ENCODE data around the gene DNAH17. TPM values are rescaled to one million over a fixed set of nuclear protein-coding genes. Genes with fewer than 3 reads are reported as not detected.
A peak's percentile ranks its signal among the peaks of the same experiment; 100 is the strongest.

The DNAH17 gene
- total and polyA plus RNA-seq, 2 donors: 0.05 to 0.10 TPM

DNA sequence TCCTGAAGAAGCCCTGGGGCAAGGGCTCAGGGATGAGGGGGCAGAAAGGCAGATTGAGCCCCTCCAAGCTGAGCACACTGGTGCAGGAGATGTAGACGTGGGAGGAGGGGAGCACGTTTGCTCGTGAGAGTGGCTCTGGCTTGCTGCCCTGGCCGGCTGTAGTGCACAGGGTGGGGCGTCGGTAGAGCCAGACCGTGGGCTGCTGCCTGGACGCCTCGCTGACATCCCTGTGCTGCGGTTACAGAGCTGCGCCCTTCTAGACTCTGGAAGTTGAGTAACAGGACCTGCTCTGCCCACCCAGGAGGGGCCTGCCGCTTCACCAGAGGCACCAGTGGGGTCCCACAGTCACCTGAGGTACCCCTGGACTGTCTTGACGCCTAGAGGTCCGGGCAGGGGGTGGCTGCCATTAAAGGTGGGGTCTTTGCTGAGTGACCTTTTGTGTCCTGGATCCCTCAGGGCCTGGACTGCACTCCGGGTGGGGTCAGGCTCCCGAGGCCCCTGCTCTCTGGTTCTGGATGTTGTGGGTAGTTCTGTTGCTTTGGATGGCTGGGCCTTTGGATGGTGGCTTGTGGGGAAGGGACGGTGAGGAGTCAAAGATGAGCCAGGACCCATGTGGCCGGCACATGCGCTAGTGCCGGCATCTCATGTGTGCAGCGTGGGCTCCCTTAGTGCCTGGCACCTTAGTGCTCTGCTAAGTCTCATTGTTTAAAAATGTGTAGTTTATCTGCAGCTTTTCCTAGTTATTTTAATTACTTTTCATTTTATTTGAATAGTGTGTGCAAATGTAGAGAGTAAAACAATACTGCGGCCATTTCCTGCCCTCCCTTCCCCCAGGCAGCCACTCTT, 157.0 kb downstream of the DNAH17 start:
- no peak overlapping the region for H3K4me3 ChIP-seq (ENCODE audit: low read depth, low read length)
- no peak overlapping the region for H3K27ac ChIP-seq (ENCODE audit: low read depth)
- WGBS: 64% methylated on average over 22 of the region's 22 CpGs
- no peaks in the 10 kb centered on the region for H3K36me3 ChIP-seq (ENCODE audit: insufficient read depth)
- DNase-seq (ENCODE audit: extremely low spot score): no peak
- H3K4me1 ChIP-seq (ENCODE audit: insufficient read depth): peaks cover 1% of the 10 kb centered on the region

DNA sequence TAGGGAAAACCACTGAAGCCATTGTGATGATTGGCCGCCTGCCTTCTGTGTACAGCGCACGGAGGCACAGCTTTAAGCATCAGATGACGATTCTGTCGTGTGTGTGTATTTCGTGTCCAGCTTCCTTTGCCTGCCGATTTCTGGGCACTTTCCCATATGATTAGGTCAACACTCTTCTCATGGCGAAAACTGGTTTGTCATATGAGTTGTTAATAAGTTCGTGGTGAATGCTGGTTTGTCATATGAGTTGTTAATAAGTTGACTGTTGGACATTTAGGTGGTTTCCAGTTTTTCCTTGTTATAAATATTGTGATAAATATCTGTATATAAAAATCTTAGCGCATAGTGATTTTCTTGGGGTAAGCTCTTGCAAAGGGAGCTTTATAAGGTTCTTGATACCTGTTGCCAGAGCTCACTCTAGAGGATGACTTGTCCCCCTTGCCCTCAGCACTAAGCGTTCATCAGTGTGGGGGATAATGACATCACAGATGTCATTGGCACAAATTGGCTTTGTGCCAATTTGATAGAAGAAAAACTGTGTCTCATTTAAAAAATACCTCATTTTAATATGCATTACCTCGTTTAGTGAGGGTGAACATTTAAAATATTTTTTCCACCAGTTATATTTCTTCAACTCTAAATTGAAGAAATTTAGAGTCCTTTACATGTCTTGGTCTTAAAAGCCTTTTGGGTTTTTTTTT, 158.7 kb downstream of the DNAH17 start:
- DNase-seq (ENCODE audit: extremely low spot score): no peak
- Histone ChIP-seq H3K27ac (ENCODE audit: low read depth) (no peak overlapping the region), H3K36me3 (ENCODE audit: insufficient read depth) (no peaks in the 10 kb centered on the region), H3K4me1 (ENCODE audit: insufficient read depth) (peaks cover 1% of the 10 kb centered on the region), H3K4me3 (ENCODE audit: low read depth, low read length) (no peak overlapping the region)
- whole genome bisulfite sequencing: 77% methylated on average over 12 of the region's 12 CpGs

GRCh38 chr17:78417531-78417909, 159.7 kb downstream of the DNAH17 start:
- no peaks in the 10 kb centered on the region for H3K36me3 ChIP-seq (ENCODE audit: insufficient read depth)
- H3K27ac ChIP-seq (ENCODE audit: low read depth): no peak overlapping the region
- DNase-seq (ENCODE audit: extremely low spot score): no peak
- H3K4me1 ChIP-seq (ENCODE audit: insufficient read depth): peaks cover 1% of the 10 kb centered on the region
- no peak overlapping the region for H3K4me3 ChIP-seq (ENCODE audit: low read depth, low read length)
- 97% methylated on average over 13 of the region's 13 CpGs for WGBS

- Histone ChIP-seq H3K27ac (ENCODE audit: low read depth) (peak overlapping the region; percentile 73), H3K4me1 (ENCODE audit: insufficient read depth) (peaks cover 1% of the 10 kb centered on the region), H3K36me3 (ENCODE audit: insufficient read depth) (no peaks in the 10 kb centered on the region), H3K4me3 (ENCODE audit: low read depth, low read length) (no peak overlapping the region)
- DNase-seq (ENCODE audit: extremely low spot score): no peak
- WGBS: 54% methylated on average over 15 of the region's 15 CpGs
Measured at GRCh38 chr17:78416791-78417530, 160.2 kb downstream of the DNAH17 start.

- H3K27ac ChIP-seq (ENCODE audit: low read depth): no peak overlapping the region
- 73% methylated on average over 17 of the region's 17 CpGs for whole genome bisulfite sequencing
- no peak for DNase-seq (ENCODE audit: extremely low spot score)
- peaks cover 1% of the 10 kb centered on the region for H3K4me1 ChIP-seq (ENCODE audit: insufficient read depth)
- no peak overlapping the region for H3K4me3 ChIP-seq (ENCODE audit: low read depth, low read length)
- H3K36me3 ChIP-seq (ENCODE audit: insufficient read depth): no peaks in the 10 kb centered on the region
Measured at GRCh38 chr17:78415821-78416711, 161.1 kb downstream of the DNAH17 start.

DNA sequence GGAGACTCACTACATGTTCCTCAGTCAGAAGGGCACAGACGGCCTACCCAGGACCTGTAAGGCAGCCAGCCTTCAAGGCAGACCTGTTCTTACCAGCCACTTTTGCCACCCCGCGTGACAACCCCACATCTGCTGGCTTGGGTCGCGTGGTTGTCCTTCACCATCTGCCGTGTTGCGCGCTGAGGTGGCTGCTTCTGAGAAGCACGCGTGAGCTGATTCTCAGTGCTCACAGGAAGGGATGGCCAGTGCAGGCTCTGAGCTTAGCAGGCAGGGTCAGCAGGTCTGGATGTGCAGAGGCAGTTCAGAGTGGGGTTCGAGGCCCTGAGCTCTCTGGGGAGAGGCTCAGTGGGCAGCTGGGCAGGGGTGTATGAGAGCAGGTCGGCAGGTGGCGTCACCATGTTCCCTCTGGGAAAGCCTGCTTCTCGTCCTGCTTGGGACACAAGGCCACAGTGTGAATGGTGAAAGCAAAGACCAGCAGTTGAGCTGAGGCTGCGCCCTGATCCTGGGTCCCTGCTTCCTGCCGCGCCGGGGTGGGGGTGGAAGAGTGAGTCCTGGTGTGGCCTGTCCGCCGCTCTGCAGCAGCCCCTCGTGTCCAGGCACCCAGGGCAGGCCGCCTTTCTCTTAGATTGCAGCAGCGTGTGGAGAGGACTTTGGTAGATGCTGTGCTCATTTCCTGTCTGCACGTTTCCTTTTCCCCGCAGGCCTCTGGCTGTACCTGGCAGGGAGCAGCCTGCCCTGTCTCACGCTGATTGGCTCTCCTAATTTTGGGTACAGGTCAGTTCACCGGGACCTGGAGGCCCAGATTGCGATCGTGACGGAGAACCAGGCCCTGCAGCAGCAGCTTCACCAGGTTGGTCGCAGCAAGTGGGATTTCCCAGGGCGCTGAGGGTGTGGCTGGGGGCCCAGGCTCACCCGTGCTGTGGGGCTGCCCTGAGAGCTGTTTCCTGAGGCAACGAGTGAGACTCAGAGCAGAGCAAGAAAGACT, 162.7 kb downstream of the DNAH17 start:
- H3K36me3 ChIP-seq (ENCODE audit: insufficient read depth): no peaks in the 10 kb centered on the region

DNA sequence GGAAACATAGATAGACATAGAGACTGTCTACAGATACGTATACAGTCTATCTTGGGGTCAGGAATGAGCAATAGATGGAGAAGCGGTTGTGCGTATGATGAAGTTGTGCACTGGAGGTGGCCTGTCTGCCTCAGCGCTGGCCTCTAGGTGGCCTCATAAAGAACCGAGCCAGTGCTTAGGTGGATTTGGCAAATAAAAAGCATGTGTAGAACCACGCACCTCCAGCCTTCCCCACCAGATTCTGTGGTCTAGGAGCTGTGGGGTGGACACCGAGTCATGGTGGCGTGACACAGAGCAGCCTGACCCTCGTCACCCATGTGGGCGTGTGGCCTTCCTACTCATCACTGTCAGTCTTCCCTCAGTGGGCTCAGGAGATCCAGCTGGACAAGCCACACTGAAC, 164.8 kb downstream of the DNAH17 start:
- WGBS: 91% methylated on average over 10 of the region's 10 CpGs
- DNase-seq (ENCODE audit: extremely low spot score): no peak
- H3K36me3 ChIP-seq (ENCODE audit: insufficient read depth): no peaks in the 10 kb centered on the region
- H3K27ac ChIP-seq (ENCODE audit: low read depth): no peak overlapping the region
- no peak overlapping the region for H3K4me3 ChIP-seq (ENCODE audit: low read depth, low read length)
- peaks cover 1% of the 10 kb centered on the region for H3K4me1 ChIP-seq (ENCODE audit: insufficient read depth)

More for the DNA sequence above, 162.7 kb downstream of the DNAH17 start:
- WGBS: 83% methylated on average over 34 of the region's 34 CpGs
- H3K4me1 ChIP-seq (ENCODE audit: insufficient read depth): peaks cover 1% of the 10 kb centered on the region
- no peak for DNase-seq (ENCODE audit: extremely low spot score)
- no peak overlapping the region for H3K27ac ChIP-seq (ENCODE audit: low read depth)
- H3K4me3 ChIP-seq (ENCODE audit: low read depth, low read length): no peak overlapping the region

DNA sequence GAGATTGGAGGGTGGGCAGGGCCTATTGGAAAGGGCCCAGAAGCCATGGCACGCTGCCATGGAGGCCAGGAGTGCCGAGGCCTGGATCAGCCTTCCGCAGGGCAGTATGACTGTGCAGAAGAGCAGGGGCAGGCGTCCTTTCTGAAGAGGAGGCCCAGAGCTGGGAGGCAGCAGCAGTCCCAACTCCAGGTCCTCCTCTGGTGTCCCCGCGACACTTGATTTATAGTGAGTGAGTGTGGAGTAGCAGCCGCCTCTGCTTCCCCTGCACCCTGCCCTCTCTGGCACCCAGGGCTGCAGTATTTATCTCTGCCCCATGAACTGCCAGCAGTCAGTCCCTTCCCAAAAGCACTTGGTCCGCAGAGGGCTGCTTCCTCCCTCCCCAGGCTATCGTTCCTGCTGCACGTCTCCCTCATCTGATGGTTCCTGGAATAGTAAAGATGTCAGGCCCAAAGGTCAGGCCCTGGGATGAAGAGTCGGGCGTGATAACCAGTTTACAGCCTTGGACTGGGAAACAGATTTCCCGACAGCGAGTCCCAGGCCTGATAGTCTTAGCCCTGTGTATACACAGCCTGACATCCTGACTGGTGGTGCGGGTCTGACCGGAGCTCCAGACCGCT, 165.8 kb downstream of the DNAH17 start:
- no peak overlapping the region for H3K27ac ChIP-seq (ENCODE audit: low read depth)

GRCh38 chr17:78409191-78409928, 167.8 kb downstream of the DNAH17 start:
- DNase-seq (ENCODE audit: extremely low spot score): no peak
- 77% methylated on average over 12 of the region's 12 CpGs for WGBS
- Histone ChIP-seq H3K4me1 (ENCODE audit: insufficient read depth) (no peaks in the 10 kb centered on the region), H3K36me3 (ENCODE audit: insufficient read depth) (no peaks in the 10 kb centered on the region), H3K4me3 (ENCODE audit: low read depth, low read length) (no peak overlapping the region), H3K27ac (ENCODE audit: low read depth) (no peak overlapping the region)

More for the DNA sequence above, 165.8 kb downstream of the DNAH17 start:
- DNase-seq (ENCODE audit: extremely low spot score): no peak
- no peak overlapping the region for H3K4me3 ChIP-seq (ENCODE audit: low read depth, low read length)
- WGBS: 39% methylated on average over 17 of the region's 17 CpGs
- H3K4me1 ChIP-seq (ENCODE audit: insufficient read depth): no peaks in the 10 kb centered on the region
- H3K36me3 ChIP-seq (ENCODE audit: insufficient read depth): no peaks in the 10 kb centered on the region

DNA sequence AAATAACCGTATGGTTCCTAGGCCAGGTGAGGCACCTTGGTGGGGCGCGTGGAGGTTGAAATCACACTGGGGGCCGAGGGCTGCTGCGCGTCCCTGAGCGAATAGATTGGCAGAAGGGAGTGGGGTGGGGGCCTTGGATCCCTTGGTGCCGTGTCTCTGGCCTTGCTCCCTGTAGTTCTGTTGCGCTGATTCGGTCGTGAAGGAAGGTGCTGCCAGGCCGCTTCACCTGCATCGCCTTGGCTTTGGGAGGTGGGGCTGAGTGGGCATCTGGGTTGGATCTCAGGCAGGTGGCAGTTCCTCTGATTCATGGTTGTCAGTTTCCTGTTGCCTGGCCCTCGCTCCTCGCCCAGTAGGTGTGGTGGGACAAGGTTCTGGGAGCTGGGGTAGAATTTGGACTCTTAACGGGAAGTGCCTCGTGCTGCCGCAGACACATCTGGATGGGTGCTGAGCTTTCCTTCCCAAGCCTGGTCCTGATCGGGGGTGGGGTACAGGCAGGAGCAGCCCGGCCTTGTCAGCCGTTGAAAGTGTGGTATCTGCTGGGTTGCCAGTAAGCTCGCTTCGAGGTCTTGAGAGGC, 168.6 kb downstream of the DNAH17 start:
- H3K36me3 ChIP-seq (ENCODE audit: insufficient read depth): no peaks in the 10 kb centered on the region
- no peaks in the 10 kb centered on the region for H3K4me1 ChIP-seq (ENCODE audit: insufficient read depth)

GRCh38 chr17:78407387-78408000, 169.7 kb downstream of the DNAH17 start:
- H3K4me1 ChIP-seq (ENCODE audit: insufficient read depth): no peaks in the 10 kb centered on the region
- WGBS: 88% methylated on average over 7 of the region's 7 CpGs
- H3K27ac ChIP-seq (ENCODE audit: low read depth): no peak overlapping the region
- peaks cover 3% of the 10 kb centered on the region for H3K36me3 ChIP-seq (ENCODE audit: insufficient read depth)
- H3K4me3 ChIP-seq (ENCODE audit: low read depth, low read length): no peak overlapping the region
- DNase-seq (ENCODE audit: extremely low spot score): no peak

More for the DNA sequence above, 168.6 kb downstream of the DNAH17 start:
- no peak for DNase-seq (ENCODE audit: extremely low spot score)
- no peak overlapping the region for H3K4me3 ChIP-seq (ENCODE audit: low read depth, low read length)
- WGBS: 89% methylated on average over 23 of the region's 23 CpGs
- H3K27ac ChIP-seq (ENCODE audit: low read depth): no peak overlapping the region
